Measurements from ENCODE around the gene PAX2. TPM values are rescaled to one million over a fixed set of nuclear protein-coding genes. Genes with fewer than 3 reads are reported as not detected.

The PAX2 gene
- total and polyA plus RNA-seq, 2 experiments from 2014 or later: not detected

DNA sequence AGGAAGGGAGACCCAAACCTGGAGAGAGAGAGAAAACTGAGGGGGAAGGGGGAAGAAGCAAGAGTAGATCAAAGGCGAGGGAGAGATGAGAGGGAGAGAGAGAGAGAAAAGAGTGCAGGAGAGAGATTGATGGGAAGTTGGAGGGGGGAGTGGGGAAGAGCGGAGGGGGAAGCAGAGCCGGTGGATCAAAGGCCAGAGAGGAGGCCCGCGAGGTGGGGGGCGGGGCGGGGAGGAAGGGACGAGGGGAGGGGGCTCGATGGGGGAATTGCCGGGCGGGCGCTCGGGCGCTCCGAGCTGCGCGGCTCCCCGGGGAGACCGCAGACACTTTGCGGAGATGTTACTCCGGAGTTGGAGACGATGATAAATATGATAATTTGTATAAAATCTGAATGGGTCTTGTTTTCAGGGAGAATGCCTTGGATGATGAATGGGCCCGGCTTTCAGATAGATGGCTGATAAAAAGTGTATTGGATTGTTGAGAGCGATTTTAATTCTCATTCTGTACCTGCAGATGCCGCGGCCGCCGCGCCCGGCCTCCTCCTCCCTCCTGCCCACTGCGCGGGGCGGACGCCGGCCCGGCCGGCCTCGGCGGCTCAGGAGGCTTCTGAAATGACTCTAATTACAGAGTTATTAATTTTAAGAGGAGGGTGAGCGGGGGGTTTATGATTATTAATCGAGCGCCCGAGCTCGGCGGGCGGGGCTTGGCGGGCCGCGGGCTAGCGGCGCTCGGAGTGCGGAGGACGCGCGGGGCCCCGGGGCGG, 21.4 kb upstream of the PAX2 start:
- Histone ChIP-seq H3K9me3 (ENCODE audit: low read depth) (no peaks in the 10 kb centered on the region), H3K36me3 (replicated peaks; ENCODE audit: insufficient read depth, low read depth) (no peaks in the 10 kb centered on the region), H3K4me2 (peak overlapping the region; percentile 70), H3K79me2 (no peaks in the 10 kb centered on the region), H3K27ac (no peak overlapping the region), H3K27me3 (peaks cover 94% of the 10 kb centered on the region), H2AFZ (no peak overlapping the region), H3K4me3 (no peak overlapping the region), H3K9me2 (replicated peaks; ENCODE audit: insufficient read depth) (no peaks in the 10 kb centered on the region), H3K4me1 (ENCODE audit: insufficient read depth) (no peaks in the 10 kb centered on the region), H4K20me1 (ENCODE audit: insufficient read depth, poor library complexity, severe bottlenecking) (no peaks in the 10 kb centered on the region)
- TF ChIP-seq EZH2 (IDR thresholded peaks at IDR 0.05; ENCODE audit: borderline replicate concordance) (peak; percentile 97), EZH2phosphoT487 (IDR thresholded peaks at IDR 0.05; ENCODE audit: low read depth, severe bottlenecking, unreplicated experiment) (peak; percentile 96)
- TF ChIP-seq, protein P1, sequence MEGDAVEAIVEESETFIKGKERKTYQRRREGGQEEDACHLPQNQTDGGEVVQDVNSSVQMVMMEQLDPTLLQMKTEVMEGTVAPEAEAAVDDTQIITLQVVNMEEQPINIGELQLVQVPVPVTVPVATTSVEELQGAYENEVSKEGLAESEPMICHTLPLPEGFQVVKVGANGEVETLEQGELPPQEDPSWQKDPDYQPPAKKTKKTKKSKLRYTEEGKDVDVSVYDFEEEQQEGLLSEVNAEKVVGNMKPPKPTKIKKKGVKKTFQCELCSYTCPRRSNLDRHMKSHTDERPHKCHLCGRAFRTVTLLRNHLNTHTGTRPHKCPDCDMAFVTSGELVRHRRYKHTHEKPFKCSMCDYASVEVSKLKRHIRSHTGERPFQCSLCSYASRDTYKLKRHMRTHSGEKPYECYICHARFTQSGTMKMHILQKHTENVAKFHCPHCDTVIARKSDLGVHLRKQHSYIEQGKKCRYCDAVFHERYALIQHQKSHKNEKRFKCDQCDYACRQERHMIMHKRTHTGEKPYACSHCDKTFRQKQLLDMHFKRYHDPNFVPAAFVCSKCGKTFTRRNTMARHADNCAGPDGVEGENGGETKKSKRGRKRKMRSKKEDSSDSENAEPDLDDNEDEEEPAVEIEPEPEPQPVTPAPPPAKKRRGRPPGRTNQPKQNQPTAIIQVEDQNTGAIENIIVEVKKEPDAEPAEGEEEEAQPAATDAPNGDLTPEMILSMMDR (IDR thresholded peaks at IDR 0.05; ENCODE audit: poor library complexity): no peak
- WGBS (ENCODE audit: low lambda C conversion rate, missing lambda C conversion rate): 1% methylated on average over 36 of the region's 58 CpGs
- no peak for DNase-seq (ENCODE audit: low spot score)

DNA sequence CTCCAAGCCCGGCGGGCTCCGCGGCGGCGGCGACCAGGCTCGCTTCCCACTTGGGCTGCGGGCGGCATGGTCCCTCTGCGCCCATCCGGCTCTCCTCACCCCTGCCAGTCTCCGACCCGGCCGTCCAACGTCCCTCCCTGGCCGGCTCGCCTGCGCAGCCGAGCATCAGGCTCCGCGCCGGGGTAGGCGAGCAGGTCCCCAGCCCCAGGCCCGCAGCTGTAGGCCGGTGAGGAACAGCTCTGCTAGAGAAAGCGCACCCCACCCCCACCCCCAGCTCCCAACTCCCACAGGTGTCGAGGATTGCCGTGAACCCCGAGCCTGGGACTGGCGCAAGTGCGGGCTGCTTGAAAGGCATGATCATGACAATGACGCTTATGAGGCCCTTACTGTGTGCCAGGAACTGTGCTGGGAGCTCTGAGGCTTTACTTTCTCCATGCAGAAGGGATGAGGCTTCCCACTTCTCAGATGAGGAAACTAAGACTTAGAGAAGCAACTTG, 20.8 kb upstream of the PAX2 start:
- Histone ChIP-seq H2AFZ (no peak overlapping the region), H3K36me3 (replicated peaks; ENCODE audit: insufficient read depth, low read depth) (no peaks in the 10 kb centered on the region), H3K27me3 (peaks cover 94% of the 10 kb centered on the region), H3K9me3 (ENCODE audit: low read depth) (no peaks in the 10 kb centered on the region), H3K9me2 (replicated peaks; ENCODE audit: insufficient read depth) (no peaks in the 10 kb centered on the region), H3K4me2 (peak overlapping the region; percentile 70), H3K4me3 (no peak overlapping the region), H3K79me2 (no peaks in the 10 kb centered on the region), H3K27ac (no peak overlapping the region), H4K20me1 (ENCODE audit: insufficient read depth, poor library complexity, severe bottlenecking) (no peaks in the 10 kb centered on the region), H3K4me1 (ENCODE audit: insufficient read depth) (peaks cover 3% of the 10 kb centered on the region)
- no peak for DNase-seq (ENCODE audit: low spot score)
- WGBS (ENCODE audit: low lambda C conversion rate, missing lambda C conversion rate): 6% methylated on average over 15 of the region's 33 CpGs
- TF ChIP-seq, protein P1 (IDR thresholded peaks at IDR 0.05; ENCODE audit: poor library complexity): no peak
- TF ChIP-seq EZH2 (IDR thresholded peaks at IDR 0.05; ENCODE audit: borderline replicate concordance) (peak; percentile 36), EZH2phosphoT487 (IDR thresholded peaks at IDR 0.05; ENCODE audit: low read depth, severe bottlenecking, unreplicated experiment) (no peak)

- no peaks in the 10 kb centered on the region for H4K20me1 ChIP-seq (ENCODE audit: insufficient read depth, poor library complexity, severe bottlenecking)
- no peaks in the 10 kb centered on the region for H3K36me3 ChIP-seq (replicated peaks; ENCODE audit: insufficient read depth, low read depth)
- H2AFZ ChIP-seq: no peak overlapping the region
- no peak overlapping the region for H3K4me3 ChIP-seq
- no peaks in the 10 kb centered on the region for H3K9me2 ChIP-seq (replicated peaks; ENCODE audit: insufficient read depth)
- no peaks in the 10 kb centered on the region for H3K79me2 ChIP-seq
- no peak for TF ChIP-seq EZH2phosphoT487 (IDR thresholded peaks at IDR 0.05; ENCODE audit: low read depth, severe bottlenecking, unreplicated experiment)
- no peak for TF ChIP-seq EZH2 (IDR thresholded peaks at IDR 0.05; ENCODE audit: borderline replicate concordance)
- TF ChIP-seq, protein P1 (IDR thresholded peaks at IDR 0.05; ENCODE audit: poor library complexity): no peak
- peaks cover 94% of the 10 kb centered on the region for H3K27me3 ChIP-seq
- peaks cover 8% of the 10 kb centered on the region for H3K4me1 ChIP-seq (ENCODE audit: insufficient read depth)
- H3K4me2 ChIP-seq: no peak overlapping the region
- no peak for DNase-seq (ENCODE audit: low spot score)
- H3K27ac ChIP-seq: no peak overlapping the region
- H3K9me3 ChIP-seq (ENCODE audit: low read depth): no peaks in the 10 kb centered on the region
- 40% methylated on average over 5 of the region's 5 CpGs for WGBS (ENCODE audit: low lambda C conversion rate, missing lambda C conversion rate)
Measured at GRCh38 chr10:100725071-100725471, 20.3 kb upstream of the PAX2 start.

All from hepatocyte (in vitro differentiated cells).